GM12892 (cell line): ENCODE data around the gene BPTF.

Experiments used
- POLR2A ChIP-seq: IDR thresholded peaks from 2 replicates; pipeline ENCODE4 v1.6.1; 2011; ENCODE audit warnings: low read depth, low read length, control low read depth
- POLR2AphosphoS5 ChIP-seq: IDR thresholded peaks from 2 replicates; pipeline ENCODE4 v1.6.1; 2011; ENCODE audit warnings: low read depth, low read length, control low read depth
- TAF1 ChIP-seq: IDR thresholded peaks from 2 replicates; pipeline ENCODE4 v1.6.1; 2011; ENCODE audit warnings: low read depth, mild to moderate bottlenecking, control low read depth, low read length, borderline replicate concordance

DNA sequence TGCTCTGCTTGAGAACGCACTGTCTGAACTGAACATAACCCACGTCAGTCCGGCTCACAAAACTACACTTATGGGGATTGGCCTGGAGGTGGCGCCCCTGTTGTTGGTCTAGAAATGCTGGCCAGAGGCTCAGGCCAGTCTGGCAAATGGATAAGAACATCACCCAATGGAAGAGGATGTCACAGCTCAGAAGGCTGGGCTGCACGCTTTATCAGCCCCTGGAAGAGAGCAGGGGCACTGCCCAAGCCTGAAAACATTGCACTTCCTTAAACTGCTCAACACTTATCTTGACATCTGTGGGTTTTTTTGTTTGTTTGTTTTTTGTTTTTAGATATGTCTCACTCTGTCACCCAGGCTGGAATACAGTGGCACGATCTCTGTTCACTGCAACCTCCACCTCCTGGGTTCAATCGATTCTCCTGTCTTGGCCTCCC lies 24.8 kb upstream of the BPTF start:
- TF ChIP-seq TAF1 (no peak), POLR2A (no peak), POLR2AphosphoS5 (no peak)
